DOHH2 (cell line): ENCODE data around the gene GAS6.

Experiments
- H3F3A ChIP-seq: fragments of 200-600 bp; sonication (generic), shearing (Covaris generic); 2 replicates; pipeline ENCODE4 v1.6.0; 2016; ENCODE audit warnings: antibody characterized with exemption, mild to moderate bottlenecking; ENCODE audit not compliant: control insufficient read depth, insufficient read depth
- H3K27ac ChIP-seq: fragments of 200-600 bp; sonication (generic); 2 replicates; pipeline ENCODE4 v1.5.1; 2014; ENCODE audit warnings: low read depth, mild to moderate bottlenecking, low read length, moderate library complexity
- H3K27me3 ChIP-seq: fragments of 200-600 bp; sonication (generic); 2 replicates; pipeline ENCODE4 v1.6.1; 2014; ENCODE audit warnings: mild to moderate bottlenecking, low read length, mixed read lengths; ENCODE audit not compliant: control insufficient read depth
- H3K36me3 ChIP-seq: fragments of 200-600 bp; sonication (generic); 2 replicates; pipeline ENCODE4 v1.6.1; 2014; ENCODE audit warnings: mild to moderate bottlenecking, low read length, moderate library complexity, mixed read lengths; ENCODE audit not compliant: control insufficient read depth
- H3K4me1 ChIP-seq: fragments of 200-600 bp; sonication (generic); 2 replicates; pipeline ENCODE4 v1.6.1; 2014; ENCODE audit warnings: mild to moderate bottlenecking, low read length, mixed read lengths; ENCODE audit not compliant: control insufficient read depth
- H3K4me2 ChIP-seq: fragments of 200-600 bp; sonication (generic); 2 replicates; pipeline ENCODE4 v1.6.0; 2014; ENCODE audit warnings: mild to moderate bottlenecking, low read length, moderate library complexity
- H3K4me3 ChIP-seq: fragments of 200-600 bp; sonication (generic); 2 replicates; pipeline ENCODE4 v1.5.1; 2014; ENCODE audit warnings: mild to moderate bottlenecking, low read length, mixed read lengths
- H3K79me2 ChIP-seq: fragments of 200-600 bp; sonication (generic); 2 replicates; pipeline ENCODE4 v1.6.1; 2014; ENCODE audit warnings: mild to moderate bottlenecking, low read length, mixed read lengths; ENCODE audit not compliant: control insufficient read depth
- H3K9me2 ChIP-seq: fragments of 200-600 bp; sonication (generic); replicated peaks from 2 replicates; pipeline ENCODE4 v1.6.1; 2014; ENCODE audit warnings: mild to moderate bottlenecking, low read length, mixed read lengths; ENCODE audit not compliant: control insufficient read depth
- H3K9me3 ChIP-seq: fragments of 200-600 bp; sonication (generic); 2 replicates; pipeline ENCODE4 v1.6.1; 2014; ENCODE audit warnings: antibody characterized with exemption, low read length, mixed read lengths; ENCODE audit not compliant: control insufficient read depth, insufficient read depth
- H4K20me1 ChIP-seq: fragments of 200-600 bp; sonication (generic); 2 replicates; pipeline ENCODE4 v1.6.0; 2014; ENCODE audit warnings: low read depth, mild to moderate bottlenecking, antibody characterized with exemption, low read length, moderate library complexity; ENCODE audit not compliant: control insufficient read depth, insufficient read depth
- CTCF ChIP-seq: fragments of 200-600 bp; sonication (generic); IDR thresholded peaks from one replicate; pipeline ENCODE4 v1.5.1; 2014; ENCODE audit warnings: antibody characterized with exemption, mild to moderate bottlenecking, low read depth, low read length; ENCODE audit not compliant: poor library complexity, severe bottlenecking
- EZH2phosphoT487 ChIP-seq: fragments of 200-600 bp; sonication (generic); IDR thresholded peaks from 2 replicates; pipeline ENCODE4 v1.6.1; 2017; ENCODE audit warnings: borderline replicate concordance, mild to moderate bottlenecking, antibody characterized with exemption, low read length, moderate library complexity, mixed read lengths

GAS6 gene

GRCh38 chr13:113833111-113833830 is 30.6 kb downstream of the GAS6 start:
- Histone ChIP-seq H3F3A (no peaks in the 10 kb centered on the region), H3K79me2 (no peaks in the 10 kb centered on the region), H3K4me1 (no peaks in the 10 kb centered on the region), H3K9me2 (no peaks in the 10 kb centered on the region), H3K36me3 (no peaks in the 10 kb centered on the region), H3K4me2 (no peak overlapping the region), H3K27me3 (no peaks in the 10 kb centered on the region), H3K27ac (no peak overlapping the region), H4K20me1 (no peaks in the 10 kb centered on the region), H3K4me3 (no peak overlapping the region), H3K9me3 (no peaks in the 10 kb centered on the region)
- TF ChIP-seq EZH2phosphoT487 (no peak), CTCF (no peak)

- H3K9me2 ChIP-seq: no peaks in the 10 kb centered on the region
- TF ChIP-seq CTCF (no peak), EZH2phosphoT487 (no peak)
- H3K79me2 ChIP-seq: no peaks in the 10 kb centered on the region
- no peak overlapping the region for H3K27ac ChIP-seq
- H3F3A ChIP-seq: no peaks in the 10 kb centered on the region
- no peak overlapping the region for H3K4me2 ChIP-seq
- no peaks in the 10 kb centered on the region for H3K4me1 ChIP-seq
- no peaks in the 10 kb centered on the region for H3K36me3 ChIP-seq
- no peaks in the 10 kb centered on the region for H4K20me1 ChIP-seq
- H3K27me3 ChIP-seq: no peaks in the 10 kb centered on the region
- H3K9me3 ChIP-seq: no peaks in the 10 kb centered on the region
- no peak overlapping the region for H3K4me3 ChIP-seq
These were observed 31.2 kb downstream of the GAS6 start for GRCh38 chr13:113832631-113833030.

- Histone ChIP-seq H3K9me3 (no peaks in the 10 kb centered on the region), H3K4me3 (no peak overlapping the region), H3K36me3 (0 out of 2 replicates have a peak, but pooled peaks cover under 1% of the 10 kb centered on the region), H3K79me2 (no peaks in the 10 kb centered on the region), H3K27me3 (no peaks in the 10 kb centered on the region), H3K9me2 (no peaks in the 10 kb centered on the region), H3K4me2 (no peak overlapping the region), H3K27ac (no peak overlapping the region), H4K20me1 (no peaks in the 10 kb centered on the region), H3K4me1 (no peaks in the 10 kb centered on the region), H3F3A (no peaks in the 10 kb centered on the region)
- no peak for TF ChIP-seq CTCF
- no peak for TF ChIP-seq EZH2phosphoT487
These were observed 31.7 kb downstream of the GAS6 start for GRCh38 chr13:113832205-113832604.
